D721Med (cell line): ENCODE results near the gene MLANA.

ENCODE experiments used
- DNase-seq: peaks from one replicate; pipeline ENCODE4 v3.0.0; 2011; ENCODE audit warnings: low spot score; ENCODE audit not compliant: insufficient read length
- FAIRE-seq: peaks from 2 replicates; lab custom pipeline; 2011; peaks lifted over from hg19 to GRCh38; lab: Jason Lieb, UNC
- TF ChIP-seq, protein P1 (sequence below): IDR thresholded peaks from 2 replicates; pipeline ENCODE4 v1.5.1; 2012; ENCODE audit warnings: mild to moderate bottlenecking, control low read depth; ENCODE audit not compliant: insufficient read depth; ENCODE audit errors: missing control alignments

Gene MLANA

DNA sequence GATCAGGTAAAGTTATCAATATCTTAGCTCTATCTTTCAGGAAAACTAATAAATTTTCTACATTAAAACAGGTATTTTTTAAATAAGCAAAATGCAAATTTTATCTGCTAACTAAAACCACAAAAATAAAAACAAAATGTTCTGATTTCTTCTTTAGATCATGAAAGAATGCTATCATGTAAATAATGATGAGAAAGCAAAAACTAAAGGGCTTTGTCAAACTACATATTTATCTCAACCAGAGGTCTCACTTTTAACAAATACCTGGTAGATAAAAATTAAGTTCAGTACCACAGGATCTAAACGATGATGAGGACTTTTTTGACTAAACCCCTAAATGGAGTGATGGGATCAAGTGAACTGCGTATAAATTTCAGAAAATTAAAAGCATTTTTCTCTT lies 50.5 kb downstream of the MLANA start:
- DNase-seq, result no peak
- no peak for FAIRE-seq
- TF ChIP-seq, protein P1, sequence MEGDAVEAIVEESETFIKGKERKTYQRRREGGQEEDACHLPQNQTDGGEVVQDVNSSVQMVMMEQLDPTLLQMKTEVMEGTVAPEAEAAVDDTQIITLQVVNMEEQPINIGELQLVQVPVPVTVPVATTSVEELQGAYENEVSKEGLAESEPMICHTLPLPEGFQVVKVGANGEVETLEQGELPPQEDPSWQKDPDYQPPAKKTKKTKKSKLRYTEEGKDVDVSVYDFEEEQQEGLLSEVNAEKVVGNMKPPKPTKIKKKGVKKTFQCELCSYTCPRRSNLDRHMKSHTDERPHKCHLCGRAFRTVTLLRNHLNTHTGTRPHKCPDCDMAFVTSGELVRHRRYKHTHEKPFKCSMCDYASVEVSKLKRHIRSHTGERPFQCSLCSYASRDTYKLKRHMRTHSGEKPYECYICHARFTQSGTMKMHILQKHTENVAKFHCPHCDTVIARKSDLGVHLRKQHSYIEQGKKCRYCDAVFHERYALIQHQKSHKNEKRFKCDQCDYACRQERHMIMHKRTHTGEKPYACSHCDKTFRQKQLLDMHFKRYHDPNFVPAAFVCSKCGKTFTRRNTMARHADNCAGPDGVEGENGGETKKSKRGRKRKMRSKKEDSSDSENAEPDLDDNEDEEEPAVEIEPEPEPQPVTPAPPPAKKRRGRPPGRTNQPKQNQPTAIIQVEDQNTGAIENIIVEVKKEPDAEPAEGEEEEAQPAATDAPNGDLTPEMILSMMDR, result no peak

- TF ChIP-seq, protein P1, result no peak
- FAIRE-seq, result no peak
- DNase-seq, result no peak
These were observed 54.4 kb downstream of the MLANA start for GRCh38 chr9:5945112-5945511.

DNA sequence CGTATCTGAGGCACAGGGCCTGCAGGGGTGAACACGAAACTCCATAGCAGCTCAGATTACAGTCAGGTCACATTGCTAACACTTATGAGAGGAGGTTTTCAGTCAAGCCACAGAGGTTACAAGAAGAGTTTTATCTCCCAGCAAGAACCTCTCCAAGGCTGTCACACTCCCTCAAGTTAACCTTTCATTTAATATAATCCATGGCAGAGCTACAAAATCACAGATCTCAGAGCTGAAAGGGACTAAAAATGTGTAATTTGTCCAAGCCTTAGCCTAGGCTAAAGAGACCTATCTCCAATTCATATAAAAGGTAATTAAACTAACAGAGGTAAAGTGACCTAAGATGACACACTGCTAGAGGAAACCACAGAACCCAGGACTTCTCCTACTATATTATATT lies 57.2 kb downstream of the MLANA start:
- FAIRE-seq, result no peak

DNA sequence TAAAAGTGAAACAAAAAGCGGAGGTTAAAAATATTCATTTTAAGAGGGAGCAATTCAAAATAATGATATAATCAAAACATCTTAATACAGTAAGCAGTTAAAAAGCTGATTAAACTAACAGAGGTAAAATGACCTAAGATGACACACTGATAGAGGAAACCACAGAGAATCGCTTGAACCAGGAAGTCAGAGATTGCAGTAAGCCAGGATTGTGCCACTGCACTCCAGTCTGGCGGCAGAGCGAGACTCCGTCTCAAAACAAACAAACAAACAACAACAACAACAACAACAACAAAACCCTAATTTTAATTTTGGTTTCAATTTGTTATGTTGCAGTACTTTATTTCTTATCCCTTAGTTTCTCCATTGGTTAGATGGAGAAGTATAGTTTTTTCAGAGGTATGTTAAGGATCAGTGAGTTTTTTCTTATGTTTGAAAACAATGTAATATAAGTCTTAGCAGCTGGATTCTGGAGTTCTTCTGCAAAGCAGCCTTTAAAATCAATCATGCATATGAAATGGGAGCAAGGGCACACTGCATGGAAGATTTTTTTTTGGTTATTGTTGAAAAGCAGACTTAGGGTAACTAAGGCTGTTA lies 58.5 kb downstream of the MLANA start:
- TF ChIP-seq, protein P1, result no peak
- DNase-seq, result no peak
- FAIRE-seq, result no peak

More for the DNA sequence above, 57.2 kb downstream of the MLANA start:
- TF ChIP-seq, protein P1, result no peak
- DNase-seq, result no peak

GRCh38 chr9:5950261-5950660 lies 59.6 kb downstream of the MLANA start:
- FAIRE-seq, result no peak
- TF ChIP-seq, protein P1, result no peak

DNA sequence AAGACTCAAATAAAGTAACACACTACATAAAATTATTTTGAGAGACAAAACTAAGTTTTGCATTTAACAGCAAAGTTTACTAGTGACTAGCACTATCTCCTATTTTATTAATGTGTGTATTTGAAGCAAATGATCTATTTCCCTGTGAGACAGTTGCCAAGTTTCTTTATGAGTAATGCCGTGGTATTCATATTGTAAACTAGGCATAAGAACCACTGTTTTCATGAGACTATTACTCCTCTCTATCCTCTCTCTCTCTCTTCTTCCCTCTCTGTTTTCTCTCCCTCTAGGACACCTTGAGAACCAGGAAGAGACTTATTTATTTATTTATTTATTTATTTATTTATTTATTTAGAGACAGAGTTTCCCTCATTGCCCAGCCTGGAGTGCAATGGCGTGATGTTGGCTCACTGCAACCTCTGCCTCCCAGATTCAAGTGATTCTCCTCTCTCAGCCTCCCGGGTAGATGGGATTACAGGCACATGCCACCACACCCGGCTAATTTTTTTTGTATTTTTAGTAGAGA lies 61.1 kb downstream of the MLANA start:
- TF ChIP-seq, protein P1, result no peak
- FAIRE-seq, result no peak
- no peak for DNase-seq

More at GRCh38 chr9:5950261-5950660, 59.6 kb downstream of the MLANA start:
- no peak for DNase-seq
